H9 (cell line): Measurements from ENCODE around the gene XRCC3. TPM values are rescaled to one million over a fixed set of nuclear protein-coding genes. Genes with fewer than 3 reads are reported as not detected.

Experiments
- DNase-seq: peaks from one replicate; pipeline ENCODE4 v3.0.0-alpha.2; 2017
- H2AFZ ChIP-seq: one replicate; pipeline ENCODE4 v1.6.1; 2013; ENCODE audit warnings: mild to moderate bottlenecking, low read length, control low read depth, moderate library complexity
- H2AK5ac ChIP-seq: 2 replicates; pipeline ENCODE4 v1.6.1; 2013; ENCODE audit warnings: low read length, control low read depth, mixed read lengths; ENCODE audit not compliant: insufficient read length
- H2BK120ac ChIP-seq: one replicate; pipeline ENCODE4 v1.6.1; 2013; ENCODE audit warnings: low read depth, mild to moderate bottlenecking, low read length, control low read depth, inconsistent platforms; ENCODE audit not compliant: poor library complexity, severe bottlenecking
- H2BK12ac ChIP-seq: 2 replicates; pipeline ENCODE4 v1.6.1; 2013; ENCODE audit warnings: low read length, control low read depth, mixed read lengths, low read depth; ENCODE audit not compliant: insufficient read length
- H2BK15ac ChIP-seq: 2 replicates; pipeline ENCODE4 v1.6.1; 2013; ENCODE audit warnings: low read depth, low read length, control low read depth
- H2BK20ac ChIP-seq: one replicate; pipeline ENCODE4 v1.6.1; 2013; ENCODE audit warnings: low read depth, mild to moderate bottlenecking, low read length, control low read depth, inconsistent platforms; ENCODE audit not compliant: poor library complexity, severe bottlenecking
- H2BK5ac ChIP-seq: 2 replicates; pipeline ENCODE4 v1.6.1; 2013; ENCODE audit warnings: low read length, control low read depth, mixed read lengths; ENCODE audit not compliant: insufficient read length
- H3K14ac ChIP-seq: 2 replicates; pipeline ENCODE4 v1.6.1; 2013; ENCODE audit warnings: low read length, control low read depth; ENCODE audit not compliant: insufficient read depth
- H3K18ac ChIP-seq: 2 replicates; pipeline ENCODE4 v1.6.1; 2013; ENCODE audit warnings: low read depth, mild to moderate bottlenecking, mixed read lengths, low read length, control low read depth; ENCODE audit not compliant: insufficient read length
- H3K23ac ChIP-seq: 2 replicates; pipeline ENCODE4 v1.6.1; 2013; ENCODE audit warnings: low read length, control low read depth, mixed read lengths, low read depth; ENCODE audit not compliant: insufficient read length
- H3K23me2 ChIP-seq: 2 replicates; pipeline ENCODE4 v1.6.1; 2013; ENCODE audit warnings: low read depth, mild to moderate bottlenecking, mixed read lengths, low read length, control low read depth; ENCODE audit not compliant: insufficient read length, poor library complexity, severe bottlenecking
- H3K27ac ChIP-seq: 2 replicates; pipeline ENCODE4 v1.5.1; 2013; ENCODE audit warnings: low read length, control low read depth, mixed read lengths, low read depth; ENCODE audit not compliant: insufficient read length
- H3K27me3 ChIP-seq: 2 replicates; pipeline ENCODE4 v1.6.1; 2013; ENCODE audit warnings: low read length, control low read depth, inconsistent platforms; ENCODE audit not compliant: insufficient read depth
- H3K4ac ChIP-seq: 2 replicates; pipeline ENCODE4 v1.6.1; 2013; ENCODE audit warnings: low read depth, mild to moderate bottlenecking, control low read depth, inconsistent platforms, low read length, moderate library complexity
- H3K4me1 ChIP-seq: 2 replicates; pipeline ENCODE4 v1.6.1; 2013; ENCODE audit warnings: low read length, control low read depth, inconsistent platforms; ENCODE audit not compliant: insufficient read depth
- H3K4me2 ChIP-seq: 2 replicates; pipeline ENCODE4 v1.6.1; 2013; ENCODE audit warnings: low read length, control low read depth, mixed read lengths; ENCODE audit not compliant: insufficient read length, insufficient read depth
- H3K56ac ChIP-seq: 2 replicates; pipeline ENCODE4 v1.6.1; 2013; ENCODE audit warnings: low read depth, mild to moderate bottlenecking, mixed read lengths, low read length, control low read depth; ENCODE audit not compliant: insufficient read length
- H3K79me1 ChIP-seq: 2 replicates; pipeline ENCODE4 v1.6.1; 2013; ENCODE audit warnings: low read depth, mild to moderate bottlenecking, moderate library complexity, low read length, control low read depth, inconsistent platforms; ENCODE audit not compliant: insufficient read depth, poor library complexity, severe bottlenecking
- H3K79me2 ChIP-seq: 2 replicates; pipeline ENCODE4 v1.6.1; 2013; ENCODE audit warnings: low read length, control low read depth, inconsistent platforms; ENCODE audit not compliant: insufficient read depth
- H3K9ac ChIP-seq: 2 replicates; pipeline ENCODE4 v1.6.1; 2013; ENCODE audit warnings: low read length, control low read depth, mixed read lengths; ENCODE audit not compliant: insufficient read length; ENCODE audit errors: extremely low read depth
- H3K9me3 ChIP-seq: one replicate; pipeline ENCODE4 v1.6.1; 2013; ENCODE audit warnings: low read depth, low read length, inconsistent platforms; ENCODE audit not compliant: control insufficient read depth
- H3T11ph ChIP-seq: one replicate; pipeline ENCODE4 v1.6.1; 2013; ENCODE audit warnings: mild to moderate bottlenecking, low read length, control low read depth, inconsistent platforms
- H4K20me1 ChIP-seq: one replicate; pipeline ENCODE4 v1.6.1; 2013; ENCODE audit not compliant: control insufficient read depth, insufficient read length, insufficient read depth
- H4K5ac ChIP-seq: 2 replicates; pipeline ENCODE4 v1.6.1; 2013; ENCODE audit warnings: low read depth, mild to moderate bottlenecking, mixed read lengths, low read length, control low read depth; ENCODE audit not compliant: insufficient read length
- H4K8ac ChIP-seq: replicated peaks from 2 replicates; pipeline ENCODE4 v1.6.1; 2013; ENCODE audit warnings: low read length, control low read depth, mixed read lengths, low read depth; ENCODE audit not compliant: insufficient read length
- H4K91ac ChIP-seq: 2 replicates; pipeline ENCODE4 v1.6.1; 2013; ENCODE audit warnings: low read depth, mild to moderate bottlenecking, moderate library complexity, mixed read lengths, low read length, control low read depth; ENCODE audit not compliant: insufficient read length
- H3K27ac Mint-ChIP-seq, 3 experiments: 2 replicates in 2 of 3; 3 replicates in 1 of 3; pipeline ENCODE4 v1.8.0; 2020 to 2021; ENCODE audit warnings: mixed read lengths in 3 of 3, mild to moderate bottlenecking in 1 of 3, moderate library complexity in 1 of 3
- H3K27me3 Mint-ChIP-seq: 2 replicates; pipeline ENCODE4 v1.8.0; 2021; ENCODE audit warnings: low read depth, mild to moderate bottlenecking, moderate library complexity, mixed read lengths
- H3K36me3 Mint-ChIP-seq, 3 experiments: 2 replicates in 2 of 3; 3 replicates in 1 of 3; pipeline ENCODE4 v1.8.0; 2020 to 2021; ENCODE audit warnings: low read depth in 3 of 3, mixed read lengths in 3 of 3; ENCODE audit not compliant: insufficient read depth in 1 of 3
- H3K4me1 Mint-ChIP-seq, 2 experiments: 2 replicates each; pipeline ENCODE4 v1.8.0; 2020; ENCODE audit warnings: mixed read lengths in 2 of 2
- H3K4me3 Mint-ChIP-seq, 2 experiments: 2 replicates in 1 of 2; 3 replicates in 1 of 2; pipeline ENCODE4 v1.8.0; 2020 to 2021; ENCODE audit warnings: mild to moderate bottlenecking in 2 of 2, mixed read lengths in 2 of 2, moderate library complexity in 1 of 2
- H3K9me3 Mint-ChIP-seq, 2 experiments: 2 replicates in 1 of 2; 3 replicates in 1 of 2; pipeline ENCODE4 v1.8.0; 2020; ENCODE audit warnings: mild to moderate bottlenecking in 2 of 2, mixed read lengths in 2 of 2, moderate library complexity in 1 of 2
- WGBS: extraction: QIAGEN DNeasy Blood & Tissue Kit; methylation state at CpG from one replicate; pipeline ENCODE4 v1.1.7; 2013; ENCODE audit warnings: missing lambda C conversion rate, low lambda C conversion rate, mixed read lengths; ENCODE audit not compliant: insufficient read length; ENCODE audit errors: extremely low coverage; 5-methylcytosine and 5-hydroxymethylcytosine counted together
- total RNA-seq: library from RNA; stranded (reverse); gene quantifications from 2 replicates; pipeline ENCODE4 v1.2.1, GENCODE V29; 2021
- TF ChIP-seq, protein P1 (sequence below): fragments of 200-600 bp; sonication (generic); conservative IDR thresholded peaks from 3 replicates; pipeline ENCODE4 v1.8.0; 2021; ENCODE audit warnings: antibody characterized with exemption, mild to moderate bottlenecking

The XRCC3 gene
- total RNA-seq, 1 experiment from 2014 or later = 45.3 TPM

DNA sequence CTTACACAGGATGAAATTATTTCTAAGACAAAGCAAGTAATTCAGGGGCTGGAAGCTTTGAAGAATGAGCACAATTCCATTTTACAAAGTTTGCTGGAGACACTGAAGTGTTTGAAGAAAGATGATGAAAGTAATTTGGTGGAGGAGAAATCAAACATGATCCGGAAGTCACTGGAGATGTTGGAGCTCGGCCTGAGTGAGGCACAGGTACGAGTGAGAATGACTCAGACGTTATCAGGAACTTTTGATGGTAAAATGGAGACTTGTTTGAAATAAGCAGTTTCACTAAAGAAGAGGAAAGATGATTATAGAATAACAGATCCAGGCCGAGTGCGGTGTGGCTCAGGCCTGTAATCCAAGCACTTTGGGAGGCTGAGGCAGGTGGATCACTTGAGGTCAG lies 60.6 kb downstream of the XRCC3 start:
- WGBS = no CpG with 5 or more reads among the region's 6 CpGs
- H3K9me3 Mint-ChIP-seq = no peaks in the 10 kb centered on the region
- no peak overlapping the region for H2BK15ac ChIP-seq
- H4K91ac ChIP-seq = no peak overlapping the region
- no peak overlapping the region for H2BK5ac ChIP-seq
- no peak overlapping the region for H4K8ac ChIP-seq
- H3K4me1 Mint-ChIP-seq = no peaks in the 10 kb centered on the region
- no peak overlapping the region for H4K5ac ChIP-seq
- H3K23me2 ChIP-seq = no peaks in the 10 kb centered on the region
- H3K27ac Mint-ChIP-seq = no peak overlapping the region
- peaks cover 7% of the 10 kb centered on the region; the same call in 1 of the 2 replicates for H3K79me2 ChIP-seq
- no peaks in the 10 kb centered on the region for H3K4me1 ChIP-seq
- H3K14ac ChIP-seq = no peak overlapping the region
- no peak overlapping the region for H2AK5ac ChIP-seq
- no peak overlapping the region for H2BK12ac ChIP-seq
- DNase-seq = no peak
- no peak overlapping the region for H3K4me2 ChIP-seq
- H3K79me1 ChIP-seq = peaks cover 6% of the 10 kb centered on the region
- TF ChIP-seq, protein P1, sequence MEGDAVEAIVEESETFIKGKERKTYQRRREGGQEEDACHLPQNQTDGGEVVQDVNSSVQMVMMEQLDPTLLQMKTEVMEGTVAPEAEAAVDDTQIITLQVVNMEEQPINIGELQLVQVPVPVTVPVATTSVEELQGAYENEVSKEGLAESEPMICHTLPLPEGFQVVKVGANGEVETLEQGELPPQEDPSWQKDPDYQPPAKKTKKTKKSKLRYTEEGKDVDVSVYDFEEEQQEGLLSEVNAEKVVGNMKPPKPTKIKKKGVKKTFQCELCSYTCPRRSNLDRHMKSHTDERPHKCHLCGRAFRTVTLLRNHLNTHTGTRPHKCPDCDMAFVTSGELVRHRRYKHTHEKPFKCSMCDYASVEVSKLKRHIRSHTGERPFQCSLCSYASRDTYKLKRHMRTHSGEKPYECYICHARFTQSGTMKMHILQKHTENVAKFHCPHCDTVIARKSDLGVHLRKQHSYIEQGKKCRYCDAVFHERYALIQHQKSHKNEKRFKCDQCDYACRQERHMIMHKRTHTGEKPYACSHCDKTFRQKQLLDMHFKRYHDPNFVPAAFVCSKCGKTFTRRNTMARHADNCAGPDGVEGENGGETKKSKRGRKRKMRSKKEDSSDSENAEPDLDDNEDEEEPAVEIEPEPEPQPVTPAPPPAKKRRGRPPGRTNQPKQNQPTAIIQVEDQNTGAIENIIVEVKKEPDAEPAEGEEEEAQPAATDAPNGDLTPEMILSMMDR = no peak
- H3K4ac ChIP-seq = no peak overlapping the region
- H4K20me1 ChIP-seq = no peaks in the 10 kb centered on the region
- H3K4me3 Mint-ChIP-seq = no peak overlapping the region
- no peaks in the 10 kb centered on the region for H3K27me3 ChIP-seq
- H2BK20ac ChIP-seq = no peak overlapping the region
- no peak overlapping the region for H2BK120ac ChIP-seq
- no peak overlapping the region for H3T11ph ChIP-seq
- H3K18ac ChIP-seq = no peak overlapping the region
- no peak overlapping the region for H3K27ac ChIP-seq
- no peak overlapping the region for H2AFZ ChIP-seq
- H3K23ac ChIP-seq = no peak overlapping the region
- H3K27me3 Mint-ChIP-seq = no peaks in the 10 kb centered on the region
- no peak overlapping the region for H3K9ac ChIP-seq
- peaks cover 26 to 54% (median 52%) of the 10 kb centered on the region in 3 experiments; a peak in 6 of 7 replicates for H3K36me3 Mint-ChIP-seq
- no peak overlapping the region for H3K56ac ChIP-seq
- H3K9me3 ChIP-seq = no peaks in the 10 kb centered on the region
